ENCODE results near the gene FBXL16.
A peak's percentile ranks its signal among the peaks of the same experiment; 100 is the strongest.

The FBXL16 gene

GRCh38 chr16:660459-661183 is 45.0 kb downstream of the FBXL16 start:
- DNase-seq (ENCODE audit: low spot score) = peak; percentile 83

GRCh38 chr16:660132-660458 is 45.5 kb downstream of the FBXL16 start:
- no peak for DNase-seq (ENCODE audit: low spot score)

GRCh38 chr16:659618-660017 is 46.0 kb downstream of the FBXL16 start:
- no peak for DNase-seq (ENCODE audit: low spot score)

- DNase-seq (ENCODE audit: low spot score) = no peak
Observed at GRCh38 chr16:658679-659571, 46.7 kb downstream of the FBXL16 start.

- no peak for DNase-seq (ENCODE audit: low spot score)
Observed at GRCh38 chr16:657487-657886, 48.1 kb downstream of the FBXL16 start.

- no peak for DNase-seq (ENCODE audit: low spot score)
Observed at GRCh38 chr16:654034-654433, 51.6 kb downstream of the FBXL16 start.

GRCh38 chr16:652454-653305 is 52.9 kb downstream of the FBXL16 start:
- no peak for DNase-seq (ENCODE audit: low spot score)

- no peak for DNase-seq (ENCODE audit: low spot score)
Observed at GRCh38 chr16:651844-652243, 53.8 kb downstream of the FBXL16 start.

GRCh38 chr16:649631-650030 is 56.0 kb downstream of the FBXL16 start:
- DNase-seq (ENCODE audit: low spot score) = peak; percentile 72

- DNase-seq (ENCODE audit: low spot score) = peak; percentile 99
Observed at GRCh38 chr16:648781-649589, 56.6 kb downstream of the FBXL16 start, which contains the start of gene WDR90. Gene WDR90, plus strand, starts transcription at chr16:649365. Its CDS starts 52 bp downstream, at chr16:649417.

- peak; percentile 61 for DNase-seq (ENCODE audit: low spot score)
Observed at GRCh38 chr16:648071-648780, 57.4 kb downstream of the FBXL16 start.

GRCh38 chr16:647173-647902 is 58.3 kb downstream of the FBXL16 start:
- no peak for DNase-seq (ENCODE audit: low spot score)

- no peak for DNase-seq (ENCODE audit: low spot score)
Observed at GRCh38 chr16:646679-647172, 58.9 kb downstream of the FBXL16 start.

- no peak for DNase-seq (ENCODE audit: low spot score)
Observed at GRCh38 chr16:645852-646678, 59.5 kb downstream of the FBXL16 start.

GRCh38 chr16:644556-644955 is 61.0 kb downstream of the FBXL16 start:
- DNase-seq (ENCODE audit: low spot score) = no peak

GRCh38 chr16:643050-643368 is 62.6 kb downstream of the FBXL16 start:
- DNase-seq (ENCODE audit: low spot score) = no peak

Measured in AG08396 (cell line).